PC-9 (cell line): Measurements from ENCODE around the gene GRK4. TPM values are rescaled to one million over a fixed set of nuclear protein-coding genes. Genes with fewer than 3 reads are reported as not detected.

Source experiments
- BruUV-seq: library from RNA; stranded (reverse); fragments of 400-500 nt; replicated peaks from 2 replicates; lab custom pipeline; 2021; lab: Mats Ljungman, UMichigan
- CTCF ChIA-PET: fragments of 300-600 bp; sonication (Branson Sonifier 250); formaldehyde crosslinking; loops from one replicate; lab custom pipeline; 2022; ENCODE audit warnings: antibody characterized with exemption; lab: Charles Lee
- POLR2A ChIA-PET: fragments of 300-600 bp; sonication (Branson Sonifier 250); formaldehyde crosslinking; loops from one replicate; lab custom pipeline; 2022; ENCODE audit warnings: antibody characterized with exemption; ENCODE audit not compliant: unreplicated experiment; lab: Charles Lee
- DNase-seq, 2 experiments: peaks; one replicate each; pipeline versions ENCODE4 v3.0.0 to v3.0.0-alpha.2; 2015 to 2022; ENCODE audit warnings: mixed read lengths in 1 of 2
- H2AFZ ChIP-seq: fragments of 200-600 bp; sonication (generic); 2 replicates; pipeline ENCODE4 v1.8.1; 2017; ENCODE audit warnings: antibody characterized with exemption
- H3F3A ChIP-seq: fragments of 200-600 bp; sonication (generic); 2 replicates; pipeline ENCODE4 v1.8.1; 2017; ENCODE audit warnings: antibody characterized with exemption, mild to moderate bottlenecking, low read depth; ENCODE audit not compliant: insufficient read depth
- H3K27ac ChIP-seq: fragments of 200-600 bp; sonication (generic); 2 replicates; pipeline ENCODE4 v1.6.1; 2016; ENCODE audit warnings: mixed run types
- H3K27me3 ChIP-seq: fragments of 200-600 bp; sonication (generic); 2 replicates; pipeline ENCODE4 v1.6.1; 2016; ENCODE audit warnings: low read depth, mixed run types; ENCODE audit not compliant: insufficient read depth
- H3K36me3 ChIP-seq: fragments of 200-600 bp; sonication (generic); 2 replicates; pipeline ENCODE4 v1.6.1; 2016; ENCODE audit warnings: low read depth, mixed run types
- H3K4me1 ChIP-seq: fragments of 200-600 bp; sonication (generic); replicated peaks from 2 replicates; pipeline ENCODE4 v1.6.1; 2016; ENCODE audit warnings: mixed run types; ENCODE audit not compliant: insufficient read depth
- H3K4me2 ChIP-seq: fragments of 200-600 bp; sonication (generic); 2 replicates; pipeline ENCODE4 v1.6.1; 2017; ENCODE audit warnings: mixed run types
- H3K4me3 ChIP-seq: fragments of 200-600 bp; sonication (generic); 2 replicates; pipeline ENCODE4 v1.6.1; 2016; ENCODE audit warnings: mixed run types
- H3K79me2 ChIP-seq: fragments of 200-600 bp; sonication (generic); 2 replicates; pipeline ENCODE4 v1.6.1; 2017; ENCODE audit warnings: low read depth, mixed run types
- H3K9me2 ChIP-seq: fragments of 200-600 bp; sonication (generic); 2 replicates; pipeline ENCODE4 v1.8.1; 2017; ENCODE audit warnings: mild to moderate bottlenecking; ENCODE audit not compliant: insufficient read depth
- H3K9me3 ChIP-seq: fragments of 200-600 bp; sonication (generic); 2 replicates; pipeline ENCODE4 v1.8.1; 2016; ENCODE audit warnings: low read depth; ENCODE audit not compliant: insufficient read depth
- H4K20me1 ChIP-seq: fragments of 200-600 bp; sonication (generic); 2 replicates; pipeline ENCODE4 v1.8.1; 2017; ENCODE audit not compliant: insufficient read depth
- EZH2 ChIP-seq: fragments of 200-600 bp; sonication (generic); IDR thresholded peaks from 2 replicates; pipeline ENCODE4 v1.8.0; 2017; ENCODE audit warnings: antibody characterized with exemption, low read depth
- intact Hi-C: fragments of 100-400 bp; cut with micrococcal nuclease; formaldehyde crosslinking; loops from one replicate; pipeline ENCODE4 v1.10.0; 2022; ENCODE audit not compliant: unreplicated experiment
- total RNA-seq: library from RNA; stranded (reverse); gene quantifications from 2 replicates; pipeline ENCODE4 v1.2.3, GENCODE V29; 2021
- TF ChIP-seq, protein P1 (sequence below): fragments of 200-600 bp; sonication (generic); conservative IDR thresholded peaks from 2 replicates; pipeline ENCODE4 v1.6.1; 2017; ENCODE audit warnings: mixed run types, antibody characterized with exemption, mild to moderate bottlenecking, moderate library complexity

Gene GRK4
- total RNA-seq, 1 experiment from 2014 or later = 3.1 TPM

DNA sequence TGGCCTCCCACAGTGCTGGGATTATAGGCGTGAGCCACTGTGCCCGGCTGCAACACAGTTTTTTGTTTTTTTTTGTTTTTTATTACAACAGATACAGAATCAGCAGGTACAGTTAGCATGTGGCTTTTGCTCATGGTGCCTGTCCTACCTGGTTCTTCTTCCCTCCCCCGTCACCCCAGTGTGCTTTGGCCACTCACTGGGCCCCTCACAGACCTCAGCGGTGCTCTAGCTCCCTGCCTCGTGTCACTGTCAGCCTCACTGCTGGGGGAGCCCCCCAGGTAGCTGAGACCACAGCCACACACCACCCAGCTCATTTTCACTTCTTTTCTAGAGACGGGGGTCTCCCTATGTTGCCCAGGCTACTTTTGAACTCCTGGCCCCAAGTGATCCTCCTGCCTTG is 72.3 kb downstream of the GRK4 start:
- ChIA-PET CTCF (interaction anchor here (1.4 kb wide), 1 partner anchor 87 kb away, joined by 4 read pairs; no protein-coding TSS in a partner anchor), POLR2A (no interaction called here)
- Histone ChIP-seq H3K36me3 (no peaks in the 10 kb centered on the region), H2AFZ (no peak overlapping the region), H4K20me1 (no peaks in the 10 kb centered on the region), H3K9me2 (no peaks in the 10 kb centered on the region), H3K27ac (no peak overlapping the region), H3F3A (no peaks in the 10 kb centered on the region), H3K27me3 (no peaks in the 10 kb centered on the region), H3K9me3 (no peaks in the 10 kb centered on the region), H3K4me3 (no peak overlapping the region), H3K4me1 (no peaks in the 10 kb centered on the region), H3K4me2 (no peak overlapping the region), H3K79me2 (no peaks in the 10 kb centered on the region)
- DNase-seq = no peak
- BruUV-seq = no TSS peak
- TF ChIP-seq, protein P1, sequence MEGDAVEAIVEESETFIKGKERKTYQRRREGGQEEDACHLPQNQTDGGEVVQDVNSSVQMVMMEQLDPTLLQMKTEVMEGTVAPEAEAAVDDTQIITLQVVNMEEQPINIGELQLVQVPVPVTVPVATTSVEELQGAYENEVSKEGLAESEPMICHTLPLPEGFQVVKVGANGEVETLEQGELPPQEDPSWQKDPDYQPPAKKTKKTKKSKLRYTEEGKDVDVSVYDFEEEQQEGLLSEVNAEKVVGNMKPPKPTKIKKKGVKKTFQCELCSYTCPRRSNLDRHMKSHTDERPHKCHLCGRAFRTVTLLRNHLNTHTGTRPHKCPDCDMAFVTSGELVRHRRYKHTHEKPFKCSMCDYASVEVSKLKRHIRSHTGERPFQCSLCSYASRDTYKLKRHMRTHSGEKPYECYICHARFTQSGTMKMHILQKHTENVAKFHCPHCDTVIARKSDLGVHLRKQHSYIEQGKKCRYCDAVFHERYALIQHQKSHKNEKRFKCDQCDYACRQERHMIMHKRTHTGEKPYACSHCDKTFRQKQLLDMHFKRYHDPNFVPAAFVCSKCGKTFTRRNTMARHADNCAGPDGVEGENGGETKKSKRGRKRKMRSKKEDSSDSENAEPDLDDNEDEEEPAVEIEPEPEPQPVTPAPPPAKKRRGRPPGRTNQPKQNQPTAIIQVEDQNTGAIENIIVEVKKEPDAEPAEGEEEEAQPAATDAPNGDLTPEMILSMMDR = no peak
- TF ChIP-seq EZH2 = no peak
- intact Hi-C loops = loop anchor here (2.0 to 5.0 kb wide), 2 partner anchors 73 to 273 kb away; partner anchors contain the start of genes GRK4 and NOP14

DNA sequence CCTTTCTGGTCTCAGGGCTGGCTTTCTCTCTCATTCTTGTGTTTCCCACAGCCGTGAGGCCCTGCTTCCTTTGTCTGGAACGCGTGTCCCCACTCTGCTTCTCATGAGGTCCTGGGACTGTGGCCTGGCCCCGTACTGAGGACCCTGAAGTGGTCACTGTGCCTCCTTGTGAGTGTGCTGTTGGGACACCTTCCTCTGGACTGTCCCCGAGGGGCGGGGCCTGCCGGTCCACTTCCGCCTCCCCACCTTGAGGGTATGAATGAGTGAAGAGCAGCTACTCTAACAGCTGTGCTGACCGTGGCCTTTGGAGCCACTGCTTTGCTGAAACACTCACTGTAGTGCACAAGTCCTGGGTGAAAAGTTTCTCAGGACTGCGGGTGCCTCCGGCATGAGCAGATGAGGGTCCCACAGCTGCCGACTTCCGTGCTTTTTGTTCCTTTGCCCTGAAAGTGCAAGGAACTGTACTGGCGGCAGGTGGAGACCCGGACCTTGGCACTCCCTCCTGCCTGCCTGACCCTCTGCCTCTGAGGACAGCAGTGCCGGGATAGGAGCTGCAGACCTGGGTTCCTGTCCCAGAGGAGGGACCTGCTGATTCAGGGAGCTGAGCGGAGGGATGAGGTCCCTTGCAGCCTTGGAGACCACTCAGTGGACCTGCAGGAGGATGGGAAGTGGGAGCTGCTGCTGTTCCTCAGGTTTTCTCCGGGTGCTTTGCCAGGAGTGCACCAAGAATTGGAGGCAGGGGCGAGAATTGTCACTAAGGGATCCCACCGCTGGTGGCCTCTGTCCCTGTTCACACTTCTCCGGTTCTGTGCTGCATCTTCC is 73.0 kb downstream of the GRK4 start:
- Histone ChIP-seq H3K36me3 (no peaks in the 10 kb centered on the region), H3K4me1 (no peaks in the 10 kb centered on the region), H2AFZ (no peak overlapping the region), H4K20me1 (no peaks in the 10 kb centered on the region), H3K9me2 (no peaks in the 10 kb centered on the region), H3K4me2 (no peak overlapping the region), H3K4me3 (no peak overlapping the region), H3K27ac (no peak overlapping the region), H3F3A (no peaks in the 10 kb centered on the region), H3K9me3 (no peaks in the 10 kb centered on the region), H3K79me2 (no peaks in the 10 kb centered on the region), H3K27me3 (no peaks in the 10 kb centered on the region)
- no peak for TF ChIP-seq EZH2
- TF ChIP-seq, protein P1 = no peak
- POLR2A ChIA-PET = no interaction called here
- intact Hi-C loops = loop anchor here (2.0 to 5.0 kb wide), 2 partner anchors 74 to 274 kb away; partner anchors contain the start of genes GRK4 and NOP14
- DNase-seq = no peak
- no TSS peak for BruUV-seq
- CTCF ChIA-PET = interaction anchor here (0.5 to 1.4 kb wide), 3 partner anchors 67 to 534 kb away, joined by 4 to 6 read pairs (median 5); no protein-coding TSS in a partner anchor

DNA sequence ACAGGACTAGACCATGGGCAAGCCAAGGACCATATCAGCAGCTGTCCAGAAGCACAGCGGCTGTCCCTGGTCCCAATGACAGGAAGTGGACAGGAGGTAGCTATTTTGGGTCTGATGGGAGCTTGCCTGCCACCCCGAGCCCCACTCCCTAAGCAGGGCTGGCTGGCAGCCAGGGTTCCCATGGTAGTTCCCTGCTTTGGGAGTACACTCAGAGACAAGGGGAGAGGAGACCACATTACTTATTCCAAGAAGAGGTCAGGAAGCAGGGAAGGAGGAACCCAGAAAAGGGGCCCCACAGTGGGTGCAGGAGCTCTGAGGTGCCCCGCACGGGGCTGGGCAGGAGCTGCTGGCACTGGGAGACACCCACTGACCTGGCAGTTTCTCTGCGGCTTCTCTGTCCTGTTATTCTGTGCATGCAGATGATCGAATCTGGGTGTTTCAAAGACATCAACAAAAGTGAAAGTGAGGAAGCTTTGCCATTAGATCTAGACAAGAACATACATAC is 74.6 kb downstream of the GRK4 start:
- Histone ChIP-seq H3F3A (no peaks in the 10 kb centered on the region), H2AFZ (no peak overlapping the region), H3K36me3 (no peaks in the 10 kb centered on the region), H3K4me2 (no peak overlapping the region), H4K20me1 (no peaks in the 10 kb centered on the region), H3K27me3 (no peaks in the 10 kb centered on the region), H3K4me1 (0 out of 2 replicates have a peak, but pooled peaks cover 5% of the 10 kb centered on the region), H3K79me2 (no peaks in the 10 kb centered on the region), H3K4me3 (no peak overlapping the region), H3K27ac (no peak overlapping the region), H3K9me3 (no peaks in the 10 kb centered on the region), H3K9me2 (no peaks in the 10 kb centered on the region)
- ChIA-PET CTCF (no interaction called here), POLR2A (interaction anchor here (0.6 to 0.7 kb wide), 2 partner anchors 102 to 164 kb away, joined by 8 to 20 read pairs; no protein-coding TSS in a partner anchor)
- intact Hi-C loops = loop anchor here (1.0 to 5.0 kb wide), 4 partner anchors 75 to 817 kb away; partner anchors contain the start of genes GRK4 and NOP14
- TF ChIP-seq, protein P1 = no peak
- no peak for TF ChIP-seq EZH2
- no TSS peak for BruUV-seq
- no peak for DNase-seq
